Skeletal muscle cell (primary cell): ENCODE measurements around the gene TLK1.

Experiments used
- DNase-seq: peaks from one replicate; pipeline ENCODE4 v3.0.0-alpha.2; 2010; ENCODE audit warnings: low read depth
- H3K4me3 ChIP-seq: 2 replicates; pipeline ENCODE4 v1.5.1; 2011; ENCODE audit warnings: low read depth, mild to moderate bottlenecking, control low read depth, low read length, moderate library complexity

TLK1 gene

GRCh38 chr2:171160119-171160955 is at the start of gene TLK1:
Gene TLK1, minus strand, starts transcription at chr2:171160893. Its CDS starts 465 bp downstream, at chr2:171160428.
- peak; percentile 18 for DNase-seq
- peak within 1 kb of the TSS; percentile 91 for H3K4me3 ChIP-seq

DNA sequence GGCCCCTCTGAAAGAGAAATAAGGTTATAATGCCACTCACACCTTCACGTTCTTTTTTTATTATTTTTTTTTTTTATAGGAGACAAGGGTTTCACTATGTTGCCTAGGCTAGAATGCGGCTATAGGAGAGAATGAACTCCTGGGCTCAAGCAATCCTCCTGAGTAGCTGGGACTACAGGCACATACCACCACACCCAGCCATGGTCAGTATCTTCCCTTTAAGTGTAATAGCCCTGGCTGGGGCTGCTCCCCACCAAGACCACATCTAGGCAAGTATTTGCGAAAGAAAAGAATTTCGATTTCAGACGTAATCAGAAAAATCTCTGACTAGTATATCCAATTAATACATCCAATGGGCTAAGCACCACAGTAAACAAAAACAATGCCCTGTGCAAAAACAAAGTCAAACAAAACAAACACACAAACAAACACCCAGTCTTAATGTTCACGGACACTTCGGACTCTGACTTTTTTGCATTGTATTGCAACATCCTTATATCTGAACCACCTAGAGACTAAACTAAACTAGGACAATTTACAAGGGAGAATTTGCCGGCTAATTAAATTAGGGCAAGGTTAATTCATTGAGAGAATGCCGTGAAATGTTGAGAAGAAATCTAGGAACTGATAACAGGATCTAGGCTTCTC is 49.6 kb upstream of the TLK1 start:
- H3K4me3 ChIP-seq = no peak overlapping the region
- no peak for DNase-seq

- H3K4me3 ChIP-seq = no peak overlapping the region
- DNase-seq = no peak
Observed at GRCh38 chr2:171208657-171209056, 48.0 kb upstream of the TLK1 start.

DNA sequence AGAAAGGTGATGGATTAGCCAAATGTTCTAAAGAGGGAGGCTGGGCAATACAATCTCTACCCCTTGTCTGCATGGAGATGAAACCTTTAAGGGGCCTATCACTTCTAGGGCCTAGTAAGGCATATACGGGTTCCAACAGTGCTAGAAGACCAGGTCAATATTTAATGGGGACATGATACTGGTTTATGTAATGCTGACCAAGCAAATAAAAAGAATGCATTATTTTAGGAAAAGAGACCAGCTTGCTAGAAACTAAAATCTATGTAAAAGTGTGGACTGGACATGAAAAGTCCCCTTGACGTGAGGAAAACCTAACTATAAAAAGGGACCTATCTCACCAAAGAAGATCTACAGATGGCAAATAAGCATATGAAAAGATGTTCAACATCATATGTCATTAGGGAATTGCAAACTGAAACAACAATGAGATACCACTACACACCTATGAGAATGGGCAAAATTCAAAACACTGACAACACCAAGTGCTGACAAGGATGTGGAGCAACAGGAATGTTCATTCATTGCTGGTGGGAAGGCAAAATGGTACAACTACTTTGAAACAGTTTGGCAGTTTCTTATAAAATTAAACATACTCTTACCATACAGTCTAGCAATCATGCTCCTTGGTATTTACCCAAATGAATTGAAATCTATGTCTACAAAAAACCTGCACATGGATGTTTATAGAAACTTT is 45.9 kb upstream of the TLK1 start:
- DNase-seq = no peak
- no peak overlapping the region for H3K4me3 ChIP-seq

DNA sequence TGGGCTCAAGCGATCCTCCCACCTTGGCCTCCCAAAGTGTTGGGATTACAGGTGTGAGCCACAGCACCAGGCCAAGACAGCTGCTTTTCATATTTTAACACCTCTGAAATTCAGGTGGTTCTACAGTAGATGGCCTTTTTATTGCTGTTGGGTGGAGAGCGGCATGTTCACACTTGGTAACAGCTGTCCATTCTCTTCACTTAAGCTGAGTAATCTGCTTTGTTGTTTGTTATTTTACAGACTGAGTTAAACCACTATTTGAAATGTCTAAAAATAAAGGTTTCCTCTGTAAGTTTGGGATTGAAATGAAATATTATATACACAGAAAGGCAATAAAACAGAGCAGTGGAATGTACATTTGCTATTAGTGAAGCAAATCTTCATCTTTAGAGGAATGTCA is 44.9 kb upstream of the TLK1 start:
- no peak for DNase-seq
- no peak overlapping the region for H3K4me3 ChIP-seq

DNA sequence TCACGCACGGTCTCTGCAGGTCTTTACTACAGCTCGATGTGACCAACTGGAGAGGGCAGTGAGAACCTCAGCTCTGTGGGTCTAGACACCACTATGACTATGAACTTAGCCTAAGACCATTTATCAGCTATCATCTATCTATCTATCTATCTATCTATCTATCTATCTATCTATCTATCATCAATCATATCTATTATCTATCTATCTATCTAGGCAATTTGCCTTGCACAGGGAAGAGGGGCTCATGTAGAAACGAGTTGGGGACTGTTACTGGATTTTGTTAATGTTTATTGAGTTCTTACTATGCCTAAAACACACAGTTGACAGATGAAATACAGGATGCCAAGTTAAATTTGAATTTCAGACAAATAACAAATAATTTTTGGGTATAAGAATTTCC is 41.1 kb upstream of the TLK1 start:
- DNase-seq = no peak

DNA sequence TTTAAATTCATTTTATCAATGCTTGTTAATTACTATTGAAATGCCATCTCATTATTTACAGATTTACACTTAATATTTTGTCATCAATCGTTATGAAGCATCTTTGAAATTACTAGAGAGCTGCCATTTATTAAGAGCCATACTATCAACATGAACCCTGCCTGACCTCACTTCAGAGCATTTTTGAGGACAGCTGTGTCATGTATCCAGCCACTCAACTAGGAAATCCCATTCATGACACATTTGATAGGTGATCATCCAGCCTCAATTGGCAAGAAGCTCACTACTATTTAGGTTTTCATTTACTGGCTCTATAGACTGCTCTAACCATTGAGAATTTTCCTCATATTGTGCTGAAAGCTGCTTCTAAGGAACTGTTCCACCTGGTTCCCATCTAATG is 40.6 kb upstream of the TLK1 start:
- no peak overlapping the region for H3K4me3 ChIP-seq
- DNase-seq = no peak

More for the DNA sequence above, 41.1 kb upstream of the TLK1 start:
- H3K4me3 ChIP-seq = no peak overlapping the region

GRCh38 chr2:171200469-171200868 is 39.8 kb upstream of the TLK1 start:
- H3K4me3 ChIP-seq = no peak overlapping the region
- no peak for DNase-seq

DNA sequence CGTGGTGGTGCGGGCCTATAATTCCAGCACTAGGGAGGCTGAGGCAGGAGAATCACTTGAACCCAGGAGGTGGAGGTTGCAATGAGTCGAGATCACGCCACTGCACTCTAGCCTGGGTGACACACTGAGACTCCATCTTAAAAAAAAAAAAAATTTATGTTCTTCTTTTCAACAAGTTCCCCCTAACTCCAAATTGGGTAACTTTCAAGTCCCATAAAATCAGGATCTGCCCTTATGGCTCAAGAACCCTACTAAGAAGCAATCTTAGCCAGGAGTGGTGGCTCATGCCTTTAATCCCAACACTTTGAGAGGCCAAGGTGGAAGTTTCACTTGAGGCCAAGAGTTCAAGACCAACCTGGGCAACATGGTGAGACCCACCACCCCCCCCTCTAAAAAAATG is 30.3 kb upstream of the TLK1 start:
- H3K4me3 ChIP-seq = no peak overlapping the region
- no peak for DNase-seq

GRCh38 chr2:171187819-171188218 is 27.1 kb upstream of the TLK1 start:
- DNase-seq = no peak
- H3K4me3 ChIP-seq = no peak overlapping the region

DNA sequence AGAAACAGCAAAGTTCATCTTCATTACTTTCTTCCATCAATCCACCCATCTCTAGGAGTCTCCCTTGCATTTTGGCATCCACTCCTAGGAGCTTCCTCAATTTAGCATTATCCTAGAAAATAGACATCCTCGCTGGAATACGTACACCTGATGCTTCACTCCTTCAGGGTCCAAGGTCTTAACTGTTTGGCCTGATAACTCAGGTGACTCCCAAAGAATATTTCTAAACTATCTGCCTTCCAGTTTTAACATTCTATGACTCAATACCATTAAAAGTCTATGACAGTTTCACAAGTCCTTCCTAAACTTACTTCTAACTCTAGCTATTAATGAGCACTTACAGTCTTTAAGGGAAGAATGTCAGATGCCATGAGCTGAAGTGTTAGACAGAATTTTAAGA is 26.5 kb upstream of the TLK1 start:
- no peak for DNase-seq
- no peak overlapping the region for H3K4me3 ChIP-seq

- peak; percentile 40 for DNase-seq
- no peak overlapping the region for H3K4me3 ChIP-seq
Observed at GRCh38 chr2:171185941-171186340, 25.2 kb upstream of the TLK1 start.

DNA sequence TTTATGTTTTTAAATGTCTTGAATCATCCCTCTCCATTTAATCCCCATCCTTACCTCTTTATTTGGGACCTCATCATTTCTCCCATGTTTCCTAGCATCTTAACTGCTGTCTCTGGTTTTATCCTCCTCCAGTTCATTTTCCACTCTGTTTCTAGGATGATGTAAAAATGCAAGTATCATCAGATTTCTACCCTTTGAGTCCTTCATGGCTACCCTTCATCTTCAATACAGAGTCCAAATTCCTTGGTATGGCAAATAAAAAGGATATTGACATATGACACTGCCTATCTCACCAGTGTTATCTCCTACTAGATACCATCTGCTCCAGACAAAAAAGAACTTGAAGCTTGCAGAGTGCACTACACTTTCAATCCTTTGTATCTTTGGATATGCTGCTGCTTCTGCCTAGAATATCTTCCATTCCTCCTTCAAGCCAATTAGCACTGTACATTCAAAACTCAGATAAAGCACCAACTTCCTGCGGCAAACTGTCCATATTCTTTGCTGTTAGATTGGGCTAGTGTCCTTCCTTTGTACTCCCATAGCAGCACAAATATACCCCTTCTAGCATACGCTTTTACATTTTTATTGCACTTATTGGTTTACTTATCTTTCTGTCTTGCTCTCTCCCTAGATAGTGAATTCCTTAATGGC is 24.6 kb upstream of the TLK1 start:
- no peak for DNase-seq
- H3K4me3 ChIP-seq = no peak overlapping the region

DNA sequence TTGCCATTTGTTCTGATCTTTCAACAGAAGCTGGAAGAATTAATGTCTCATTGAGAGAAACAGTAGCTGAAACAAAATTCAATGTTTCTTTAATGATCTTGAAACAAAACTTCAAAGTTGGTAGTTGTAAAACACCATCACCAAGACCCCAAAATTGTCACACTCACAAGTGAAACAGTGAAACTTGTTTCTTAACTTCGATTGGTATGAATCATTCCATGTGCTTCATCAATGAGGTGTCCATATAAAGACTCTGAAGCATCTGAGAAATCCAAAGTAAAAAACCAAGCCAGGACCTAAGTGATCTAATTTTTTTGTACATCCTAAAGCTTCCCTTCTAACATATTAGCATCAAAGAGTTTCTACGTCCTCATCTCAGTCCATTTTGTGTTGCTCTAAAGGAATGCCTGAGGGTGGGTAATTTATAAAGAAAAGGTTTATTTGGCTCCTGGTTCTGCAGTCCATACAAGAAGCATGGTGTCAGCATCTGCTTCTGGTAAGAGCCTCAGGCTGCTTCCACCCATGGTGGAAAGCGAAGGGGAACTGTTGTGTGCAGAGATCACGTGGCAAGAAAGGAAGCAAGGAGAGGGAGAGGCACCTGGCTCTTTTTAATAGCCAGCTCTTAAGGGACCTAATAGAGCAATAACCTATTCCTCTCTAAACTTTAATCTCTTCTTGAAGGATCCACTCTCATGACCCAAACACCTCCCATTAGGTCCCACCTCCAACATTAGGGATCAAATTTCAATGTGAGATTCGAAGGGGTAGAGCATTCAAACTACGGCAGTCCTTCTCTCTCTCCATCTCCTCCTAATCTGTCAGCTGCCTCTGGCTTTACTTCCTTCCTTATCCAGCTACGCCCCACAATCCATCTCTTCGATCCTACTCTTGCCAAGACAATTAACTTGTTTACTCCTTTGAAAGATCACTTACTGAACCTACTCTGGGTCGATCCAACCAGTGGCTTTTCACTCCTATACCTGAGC is 20.7 kb upstream of the TLK1 start:
- no peak for DNase-seq

GRCh38 chr2:171180229-171180930 is 19.7 kb upstream of the TLK1 start:
- no peak for DNase-seq
- H3K4me3 ChIP-seq = no peak overlapping the region

More for the DNA sequence above, 20.7 kb upstream of the TLK1 start:
- no peak overlapping the region for H3K4me3 ChIP-seq

DNA sequence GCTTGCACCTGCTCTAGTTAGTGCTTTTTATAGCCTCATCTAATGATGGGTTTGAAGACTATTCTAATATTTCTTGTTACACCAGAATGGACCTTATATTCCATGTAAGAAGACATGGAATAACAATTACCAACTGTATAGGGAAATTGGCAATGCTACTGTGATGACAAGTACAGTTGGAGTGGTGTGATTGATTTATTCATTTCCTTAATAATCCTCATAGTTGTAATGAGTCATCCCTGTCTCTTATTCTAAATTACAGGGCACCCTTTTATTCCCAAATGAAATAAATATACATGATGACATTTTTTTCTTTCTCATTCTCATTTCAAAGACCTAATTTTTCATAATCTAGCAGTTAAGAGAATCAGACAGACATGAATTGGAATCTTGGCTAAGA is 18.3 kb upstream of the TLK1 start:
- H3K4me3 ChIP-seq = no peak overlapping the region
- no peak for DNase-seq

DNA sequence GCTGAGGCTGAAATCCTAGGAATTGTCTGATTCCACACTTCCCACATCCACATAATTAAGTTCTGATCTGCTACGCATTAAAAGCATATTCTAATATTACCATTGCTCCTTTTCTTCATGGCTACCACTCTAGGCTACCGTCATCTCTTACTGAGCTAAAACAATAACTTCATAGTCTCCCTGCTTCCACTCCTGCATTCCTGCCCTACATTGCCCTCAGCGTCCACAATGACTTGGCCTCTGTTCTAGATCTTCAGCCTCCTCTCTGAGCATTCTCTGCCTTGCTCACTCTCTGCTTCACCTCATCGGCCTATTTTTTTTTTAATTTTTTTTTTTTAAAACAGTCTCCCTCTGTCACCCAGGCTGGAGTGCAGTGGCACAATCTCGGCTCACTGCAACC is 15.8 kb upstream of the TLK1 start:
- no peak overlapping the region for H3K4me3 ChIP-seq
- DNase-seq = no peak

- no peak overlapping the region for H3K4me3 ChIP-seq
- DNase-seq = no peak
Observed at GRCh38 chr2:171174075-171174474, 13.4 kb upstream of the TLK1 start.
